PFSK-1 (cell line): Measurements from ENCODE around the gene EIF4EBP2.

Experiments
- FOXP2 ChIP-seq: optimal IDR thresholded peaks from 2 replicates; pipeline ENCODE3; 2011; ENCODE audit warnings: borderline replicate concordance, control low read depth, inconsistent platforms; ENCODE audit not compliant: insufficient read depth; ENCODE audit errors: extremely low read length, extremely low read depth
- POLR2AphosphoS5 ChIP-seq: IDR thresholded peaks from 2 replicates; pipeline ENCODE4 v1.6.1; 2012; ENCODE audit warnings: low read depth, mild to moderate bottlenecking, control low read depth, low read length, moderate library complexity
- SIN3A ChIP-seq: IDR thresholded peaks from 2 replicates; pipeline ENCODE4 v1.6.1; 2012; ENCODE audit warnings: mild to moderate bottlenecking, low read length, moderate library complexity, borderline replicate concordance; ENCODE audit not compliant: insufficient read depth
- TAF1 ChIP-seq: IDR thresholded peaks from 2 replicates; pipeline ENCODE4 v1.6.1; 2012; ENCODE audit warnings: low read length, control low read depth, borderline replicate concordance; ENCODE audit not compliant: insufficient read depth
- TF ChIP-seq, protein P1 (sequence below), 2 experiments: IDR thresholded peaks; 2 replicates each; pipeline versions ENCODE4 v1.6.1 to v1.8.0; 2011 to 2012; ENCODE audit warnings: low read depth in 2 of 2, low read length in 2 of 2, control low read depth in 1 of 2, inconsistent platforms in 1 of 2, mild to moderate bottlenecking in 1 of 2, moderate library complexity in 1 of 2; ENCODE audit not compliant: insufficient read depth in 1 of 2

Gene EIF4EBP2

DNA sequence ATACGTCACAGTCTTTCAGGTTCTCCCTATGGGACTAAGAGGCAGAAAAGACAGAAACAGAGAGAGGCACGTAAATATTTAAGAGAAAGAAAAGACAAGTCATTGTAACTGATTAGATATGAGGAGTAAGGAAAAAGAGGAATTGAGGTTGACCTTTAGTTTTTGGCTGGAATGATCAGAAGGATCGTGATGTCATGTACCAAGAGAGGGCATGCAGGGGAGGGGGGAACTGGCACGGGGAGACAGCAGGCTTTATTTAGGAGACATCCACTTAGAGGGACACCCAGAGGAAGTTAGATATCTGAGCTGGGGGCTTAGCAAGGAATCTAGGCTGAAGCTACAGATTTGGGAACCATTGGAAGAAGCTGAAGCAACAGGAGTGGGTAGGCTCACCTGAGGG lies 12.3 kb upstream of the EIF4EBP2 start:
- TF ChIP-seq, protein P1, sequence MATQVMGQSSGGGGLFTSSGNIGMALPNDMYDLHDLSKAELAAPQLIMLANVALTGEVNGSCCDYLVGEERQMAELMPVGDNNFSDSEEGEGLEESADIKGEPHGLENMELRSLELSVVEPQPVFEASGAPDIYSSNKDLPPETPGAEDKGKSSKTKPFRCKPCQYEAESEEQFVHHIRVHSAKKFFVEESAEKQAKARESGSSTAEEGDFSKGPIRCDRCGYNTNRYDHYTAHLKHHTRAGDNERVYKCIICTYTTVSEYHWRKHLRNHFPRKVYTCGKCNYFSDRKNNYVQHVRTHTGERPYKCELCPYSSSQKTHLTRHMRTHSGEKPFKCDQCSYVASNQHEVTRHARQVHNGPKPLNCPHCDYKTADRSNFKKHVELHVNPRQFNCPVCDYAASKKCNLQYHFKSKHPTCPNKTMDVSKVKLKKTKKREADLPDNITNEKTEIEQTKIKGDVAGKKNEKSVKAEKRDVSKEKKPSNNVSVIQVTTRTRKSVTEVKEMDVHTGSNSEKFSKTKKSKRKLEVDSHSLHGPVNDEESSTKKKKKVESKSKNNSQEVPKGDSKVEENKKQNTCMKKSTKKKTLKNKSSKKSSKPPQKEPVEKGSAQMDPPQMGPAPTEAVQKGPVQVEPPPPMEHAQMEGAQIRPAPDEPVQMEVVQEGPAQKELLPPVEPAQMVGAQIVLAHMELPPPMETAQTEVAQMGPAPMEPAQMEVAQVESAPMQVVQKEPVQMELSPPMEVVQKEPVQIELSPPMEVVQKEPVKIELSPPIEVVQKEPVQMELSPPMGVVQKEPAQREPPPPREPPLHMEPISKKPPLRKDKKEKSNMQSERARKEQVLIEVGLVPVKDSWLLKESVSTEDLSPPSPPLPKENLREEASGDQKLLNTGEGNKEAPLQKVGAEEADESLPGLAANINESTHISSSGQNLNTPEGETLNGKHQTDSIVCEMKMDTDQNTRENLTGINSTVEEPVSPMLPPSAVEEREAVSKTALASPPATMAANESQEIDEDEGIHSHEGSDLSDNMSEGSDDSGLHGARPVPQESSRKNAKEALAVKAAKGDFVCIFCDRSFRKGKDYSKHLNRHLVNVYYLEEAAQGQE (IDR thresholded peaks at IDR 0.05; ENCODE audit: insufficient read depth in 1 of 2, low read depth in 2 of 2, low read length in 2 of 2): no peak
- TF ChIP-seq POLR2AphosphoS5: no peak
- no peak for TF ChIP-seq FOXP2

DNA sequence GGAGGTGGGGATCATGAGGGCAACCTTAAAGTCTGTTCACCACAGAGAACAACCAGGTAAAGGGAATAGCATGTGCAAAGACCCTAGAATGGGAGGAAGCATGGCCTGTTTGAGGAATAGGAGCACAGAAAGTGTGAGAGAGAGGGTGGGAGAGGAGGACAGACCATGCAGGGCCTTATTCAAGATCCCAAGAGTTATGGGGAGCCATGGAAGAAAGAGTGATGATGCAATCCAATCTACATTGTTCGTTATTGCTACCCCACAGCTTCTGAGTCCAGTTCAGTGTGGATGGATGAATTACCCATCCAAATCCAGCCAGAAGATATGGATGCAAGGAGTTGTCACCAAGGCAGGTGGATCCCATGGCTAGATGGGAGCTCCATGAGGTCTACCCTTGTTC lies 7.8 kb upstream of the EIF4EBP2 start:
- TF ChIP-seq TAF1 (no peak), FOXP2 (no peak), SIN3A (no peak), POLR2AphosphoS5 (no peak)
- TF ChIP-seq, protein P1 (IDR thresholded peaks at IDR 0.05; ENCODE audit: insufficient read depth in 1 of 2, low read depth in 2 of 2, low read length in 2 of 2): no peak

DNA sequence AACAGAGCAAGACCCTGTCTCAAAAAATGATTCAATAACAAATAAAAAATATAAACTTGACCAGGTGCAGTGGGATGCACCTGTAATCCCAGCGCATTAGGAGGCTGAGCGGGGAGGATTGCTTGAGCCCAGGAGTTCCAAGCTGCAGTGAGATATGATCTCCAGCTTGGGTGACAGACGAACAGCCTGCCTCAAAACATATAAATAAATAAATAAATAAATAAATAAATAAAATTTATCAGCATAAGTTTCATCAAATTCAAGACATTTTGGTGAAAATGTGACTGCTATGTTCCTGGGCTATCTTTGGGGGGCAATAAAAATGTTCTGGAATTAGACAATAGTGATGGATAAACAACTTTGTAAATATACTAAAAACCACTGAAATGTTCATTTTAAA lies 4.8 kb upstream of the EIF4EBP2 start:
- no peak for TF ChIP-seq FOXP2
- TF ChIP-seq POLR2AphosphoS5: no peak
- TF ChIP-seq SIN3A: no peak
- TF ChIP-seq TAF1: no peak
- TF ChIP-seq, protein P1 (IDR thresholded peaks at IDR 0.05; ENCODE audit: insufficient read depth in 1 of 2, low read depth in 2 of 2, low read length in 2 of 2): no peak

DNA sequence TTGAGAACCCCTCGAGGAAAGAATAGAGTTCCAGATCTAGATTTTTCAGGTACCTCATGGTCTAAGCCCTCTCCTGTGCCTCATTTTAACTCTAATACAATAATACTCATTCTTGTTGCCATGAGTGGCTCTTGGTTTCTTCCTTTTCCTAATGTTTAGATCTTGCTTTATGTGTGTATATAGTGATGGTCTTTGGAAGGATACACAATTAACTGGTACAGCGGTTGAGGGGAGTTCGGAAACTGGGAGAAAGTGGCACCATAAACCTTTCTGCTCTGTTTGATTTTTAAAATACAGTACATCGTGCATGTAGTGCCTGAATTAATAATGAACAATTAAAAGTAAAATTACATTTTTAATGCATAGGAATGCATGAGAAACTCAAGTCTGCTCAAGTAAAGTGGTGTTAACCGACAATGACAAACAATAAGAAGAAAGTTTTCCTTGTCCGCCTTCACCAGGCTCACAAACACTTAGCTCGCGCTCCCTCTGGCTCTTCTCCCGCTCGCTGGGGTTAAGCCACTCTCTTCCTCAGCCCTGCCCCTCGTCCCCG lies 386 bp upstream of the EIF4EBP2 start:
- TF ChIP-seq FOXP2 (no peak), TAF1 (no peak), POLR2AphosphoS5 (no peak), SIN3A (no peak)
- TF ChIP-seq, protein P1 (IDR thresholded peaks at IDR 0.05; ENCODE audit: insufficient read depth in 1 of 2, low read depth in 2 of 2, low read length in 2 of 2): no peak

DNA sequence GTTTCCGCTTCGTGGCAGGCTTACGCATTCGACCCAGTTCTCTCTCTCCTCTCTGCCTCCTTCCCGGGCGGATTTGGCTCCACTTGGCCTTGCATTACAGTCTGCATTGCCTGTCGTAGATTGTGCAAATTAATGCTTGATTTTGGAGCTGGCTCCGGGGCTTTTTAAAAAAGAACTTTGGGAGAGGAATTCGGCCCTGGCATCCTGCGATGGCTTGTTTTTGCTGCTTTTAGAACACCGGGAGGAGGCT lies 767 bp downstream of the EIF4EBP2 start:
- TF ChIP-seq SIN3A (no peak), POLR2AphosphoS5 (no peak), FOXP2 (no peak), TAF1 (no peak)
- TF ChIP-seq, protein P1 (IDR thresholded peaks at IDR 0.05; ENCODE audit: insufficient read depth in 1 of 2, low read depth in 2 of 2, low read length in 2 of 2): no peak
